B cell (primary cell): ENCODE data around the gene TBC1D20.

Experiments used
- CTCF ChIP-seq: fragments of 200-600 bp; IDR thresholded peaks from one replicate; pipeline ENCODE4 v1.8.0; 2022; ENCODE audit warnings: antibody characterized with exemption, mild to moderate bottlenecking
- EZH2 ChIP-seq: IDR thresholded peaks from 2 replicates; pipeline ENCODE4 v1.6.1; 2012; ENCODE audit warnings: borderline replicate concordance, low read depth, mild to moderate bottlenecking, moderate library complexity, low read length; ENCODE audit not compliant: insufficient read depth, poor library complexity, severe bottlenecking

- TF ChIP-seq CTCF (no peak), EZH2 (no peak)
Observed at GRCh38 chr20:472137-472846, 10.0 kb upstream of the TBC1D20 start.
